HepG2 (cell line): Measurements from ENCODE around the gene TACC2. TPM values are rescaled to one million over a fixed set of nuclear protein-coding genes. Genes with fewer than 3 reads are reported as not detected.
A peak's percentile ranks its signal among the peaks of the same experiment; 100 is the strongest.

Experiments
- ATF7 ChIP-seq, 2 experiments: fragments of 450-650 bp in 1 of 2; sonication (generic) in 1 of 2; formaldehyde crosslinking in 1 of 2; IDR thresholded peaks; 2 replicates each; pipeline versions ENCODE4 v1.4.0 to v1.6.1; 2016 to 2020; ENCODE audit warnings: antibody characterized with exemption in 1 of 2, mild to moderate bottlenecking in 1 of 2, missing genetic modification reagents in 1 of 2
- GATAD2A ChIP-seq: IDR thresholded peaks from 2 replicates; pipeline ENCODE4 v1.6.1; 2016
- HNF4A ChIP-seq: sonication (generic); formaldehyde crosslinking; IDR thresholded peaks from 2 replicates; pipeline ENCODE4 v1.4.0; 2020; ENCODE audit warnings: missing genetic modification reagents
- HOXA7 ChIP-seq: sonication (generic); formaldehyde crosslinking; IDR thresholded peaks from 2 replicates; pipeline ENCODE4 v1.8.1; 2022; ENCODE audit warnings: mild to moderate bottlenecking, missing genetic modification reagents, moderate library complexity
- MAF1 ChIP-seq: sonication (generic); formaldehyde crosslinking; IDR thresholded peaks from 2 replicates; pipeline ENCODE4 v1.5.0; 2020; ENCODE audit warnings: missing genetic modification reagents, borderline replicate concordance
- MAFF ChIP-seq: IDR thresholded peaks from 2 replicates; pipeline ENCODE4 v1.6.1; 2011; ENCODE audit warnings: low read depth, low read length, improper control_type of control experiment
- MED1 ChIP-seq: sonication (generic); formaldehyde crosslinking; IDR thresholded peaks from 2 replicates; pipeline ENCODE4 v1.4.0; 2020; ENCODE audit warnings: missing genetic modification reagents
- NR2C2 ChIP-seq: sonication (generic); formaldehyde crosslinking; IDR thresholded peaks from 2 replicates; pipeline ENCODE4 v1.4.0; 2020; ENCODE audit warnings: missing genetic modification reagents, mild to moderate bottlenecking, moderate library complexity, borderline replicate concordance
- SRSF9 ChIP-seq: fragments of 200-400 bp; formaldehyde crosslinking; IDR thresholded peaks from 2 replicates; pipeline ENCODE4 v1.6.1; 2018; ENCODE audit warnings: borderline replicate concordance, mild to moderate bottlenecking, low read depth, low read length; ENCODE audit not compliant: insufficient read depth, poor library complexity, severe bottlenecking
- TBX3 ChIP-seq: fragments of 450-650 bp; IDR thresholded peaks from 2 replicates; pipeline ENCODE4 v1.6.1; 2017; ENCODE audit warnings: antibody characterized with exemption, mild to moderate bottlenecking, inconsistent platforms, borderline replicate concordance
- ZBTB14 ChIP-seq: sonication (generic); formaldehyde crosslinking; IDR thresholded peaks from 2 replicates; pipeline ENCODE4 v1.4.0; 2020; ENCODE audit warnings: missing genetic modification reagents
- ZBTB7A ChIP-seq: sonication (generic); formaldehyde crosslinking; IDR thresholded peaks from 2 replicates; pipeline ENCODE4 v1.8.0; 2022; ENCODE audit warnings: mild to moderate bottlenecking, missing genetic modification reagents
- ZNF264 ChIP-seq: sonication (generic); formaldehyde crosslinking; IDR thresholded peaks from 2 replicates; pipeline ENCODE4 v1.4.0; 2020; ENCODE audit warnings: missing genetic modification reagents
- ZSCAN25 ChIP-seq: sonication (generic); formaldehyde crosslinking; IDR thresholded peaks from 2 replicates; pipeline ENCODE4 v1.8.0; 2022; ENCODE audit warnings: mild to moderate bottlenecking, missing genetic modification reagents
- polyA plus RNA-seq, 8 experiments: library from polyadenylated mRNA; depleted of rRNA in 3 of 8; stranded (reverse) in 7 of 8; unstranded in 1 of 8; fragments of >200 nt; fragmentation: Illumina TruSeq in 4 of 8; extraction: Trizol in 4 of 8; gene quantifications; 2 replicates each; pipeline versions ENCODE4 v1.2.1 to v1.2.3, GENCODE V29; 2011 to 2016; ENCODE audit warnings: low read depth in 4 of 8, missing spikeins in 1 of 8, mixed read lengths in 1 of 8; ENCODE audit not compliant: insufficient read depth in 1 of 8
- total RNA-seq, 5 experiments: library from RNA; depleted of rRNA; stranded (reverse); fragments of >200 nt; fragmentation: Illumina TruSeq; extraction: Trizol; gene quantifications; 2 replicates each; pipeline ENCODE4 v1.2.3, GENCODE V29; 2016; ENCODE audit warnings: low read depth in 1 of 5
- TF ChIP-seq, protein P1 (sequence below): sonication (generic); formaldehyde crosslinking; IDR thresholded peaks from 2 replicates; pipeline ENCODE4 v1.4.0; 2020; ENCODE audit warnings: missing genetic modification reagents, borderline replicate concordance
- TF ChIP-seq, protein P2 (sequence below): sonication (generic); formaldehyde crosslinking; IDR thresholded peaks from 2 replicates; pipeline ENCODE4 v1.4.0; 2020; ENCODE audit warnings: missing genetic modification reagents, borderline replicate concordance
- TF ChIP-seq, protein P3 (sequence below): sonication (generic); formaldehyde crosslinking; IDR thresholded peaks from 2 replicates; pipeline ENCODE4 v1.8.1; 2023; ENCODE audit warnings: mild to moderate bottlenecking, missing genetic modification reagents
- TF ChIP-seq, protein P4 (sequence below): sonication (generic); formaldehyde crosslinking; IDR thresholded peaks from 2 replicates; pipeline ENCODE4 v1.8.0; 2022; ENCODE audit warnings: mild to moderate bottlenecking, missing genetic modification reagents

The TACC2 gene
- total and polyA plus RNA-seq, 2 of the 13 experiments (the other 11 are each of a cell fraction or from before 2014, with no cell fraction given) = 11.8 to 16.0 TPM

- TF ChIP-seq, protein P1, sequence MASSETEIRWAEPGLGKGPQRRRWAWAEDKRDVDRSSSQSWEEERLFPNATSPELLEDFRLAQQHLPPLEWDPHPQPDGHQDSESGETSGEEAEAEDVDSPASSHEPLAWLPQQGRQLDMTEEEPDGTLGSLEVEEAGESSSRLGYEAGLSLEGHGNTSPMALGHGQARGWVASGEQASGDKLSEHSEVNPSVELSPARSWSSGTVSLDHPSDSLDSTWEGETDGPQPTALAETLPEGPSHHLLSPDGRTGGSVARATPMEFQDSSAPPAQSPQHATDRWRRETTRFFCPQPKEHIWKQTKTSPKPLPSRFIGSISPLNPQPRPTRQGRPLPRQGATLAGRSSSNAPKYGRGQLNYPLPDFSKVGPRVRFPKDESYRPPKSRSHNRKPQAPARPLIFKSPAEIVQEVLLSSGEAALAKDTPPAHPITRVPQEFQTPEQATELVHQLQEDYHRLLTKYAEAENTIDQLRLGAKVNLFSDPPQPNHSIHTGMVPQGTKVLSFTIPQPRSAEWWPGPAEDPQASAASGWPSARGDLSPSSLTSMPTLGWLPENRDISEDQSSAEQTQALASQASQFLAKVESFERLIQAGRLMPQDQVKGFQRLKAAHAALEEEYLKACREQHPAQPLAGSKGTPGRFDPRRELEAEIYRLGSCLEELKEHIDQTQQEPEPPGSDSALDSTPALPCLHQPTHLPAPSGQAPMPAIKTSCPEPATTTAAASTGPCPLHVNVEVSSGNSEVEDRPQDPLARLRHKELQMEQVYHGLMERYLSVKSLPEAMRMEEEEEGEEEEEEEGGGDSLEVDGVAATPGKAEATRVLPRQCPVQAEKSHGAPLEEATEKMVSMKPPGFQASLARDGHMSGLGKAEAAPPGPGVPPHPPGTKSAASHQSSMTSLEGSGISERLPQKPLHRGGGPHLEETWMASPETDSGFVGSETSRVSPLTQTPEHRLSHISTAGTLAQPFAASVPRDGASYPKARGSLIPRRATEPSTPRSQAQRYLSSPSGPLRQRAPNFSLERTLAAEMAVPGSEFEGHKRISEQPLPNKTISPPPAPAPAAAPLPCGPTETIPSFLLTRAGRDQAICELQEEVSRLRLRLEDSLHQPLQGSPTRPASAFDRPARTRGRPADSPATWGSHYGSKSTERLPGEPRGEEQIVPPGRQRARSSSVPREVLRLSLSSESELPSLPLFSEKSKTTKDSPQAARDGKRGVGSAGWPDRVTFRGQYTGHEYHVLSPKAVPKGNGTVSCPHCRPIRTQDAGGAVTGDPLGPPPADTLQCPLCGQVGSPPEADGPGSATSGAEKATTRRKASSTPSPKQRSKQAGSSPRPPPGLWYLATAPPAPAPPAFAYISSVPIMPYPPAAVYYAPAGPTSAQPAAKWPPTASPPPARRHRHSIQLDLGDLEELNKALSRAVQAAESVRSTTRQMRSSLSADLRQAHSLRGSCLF (CRISPR knock-in tag) = no peak
- peak; percentile 65 for TF ChIP-seq GATAD2A (CRISPR knock-in tag)
- no peak for TF ChIP-seq SRSF9
- no peak for TF ChIP-seq MAF1
- no peak for TF ChIP-seq ZSCAN25 (CRISPR knock-in tag)
- no peak for TF ChIP-seq TBX3
- TF ChIP-seq HOXA7 (CRISPR knock-in tag) = no peak
- peak; percentile 23; the same call in 1 of the 2 replicates for TF ChIP-seq HNF4A
- no peak for TF ChIP-seq ZNF264 (CRISPR knock-in tag)
- TF ChIP-seq MED1 (CRISPR knock-in tag) = peak; percentile 3; the same call in 1 of the 2 replicates
- no peak for TF ChIP-seq ZBTB7A (CRISPR knock-in tag)
- TF ChIP-seq, protein P2, sequence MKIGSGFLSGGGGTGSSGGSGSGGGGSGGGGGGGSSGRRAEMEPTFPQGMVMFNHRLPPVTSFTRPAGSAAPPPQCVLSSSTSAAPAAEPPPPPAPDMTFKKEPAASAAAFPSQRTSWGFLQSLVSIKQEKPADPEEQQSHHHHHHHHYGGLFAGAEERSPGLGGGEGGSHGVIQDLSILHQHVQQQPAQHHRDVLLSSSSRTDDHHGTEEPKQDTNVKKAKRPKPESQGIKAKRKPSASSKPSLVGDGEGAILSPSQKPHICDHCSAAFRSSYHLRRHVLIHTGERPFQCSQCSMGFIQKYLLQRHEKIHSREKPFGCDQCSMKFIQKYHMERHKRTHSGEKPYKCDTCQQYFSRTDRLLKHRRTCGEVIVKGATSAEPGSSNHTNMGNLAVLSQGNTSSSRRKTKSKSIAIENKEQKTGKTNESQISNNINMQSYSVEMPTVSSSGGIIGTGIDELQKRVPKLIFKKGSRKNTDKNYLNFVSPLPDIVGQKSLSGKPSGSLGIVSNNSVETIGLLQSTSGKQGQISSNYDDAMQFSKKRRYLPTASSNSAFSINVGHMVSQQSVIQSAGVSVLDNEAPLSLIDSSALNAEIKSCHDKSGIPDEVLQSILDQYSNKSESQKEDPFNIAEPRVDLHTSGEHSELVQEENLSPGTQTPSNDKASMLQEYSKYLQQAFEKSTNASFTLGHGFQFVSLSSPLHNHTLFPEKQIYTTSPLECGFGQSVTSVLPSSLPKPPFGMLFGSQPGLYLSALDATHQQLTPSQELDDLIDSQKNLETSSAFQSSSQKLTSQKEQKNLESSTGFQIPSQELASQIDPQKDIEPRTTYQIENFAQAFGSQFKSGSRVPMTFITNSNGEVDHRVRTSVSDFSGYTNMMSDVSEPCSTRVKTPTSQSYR = peak; percentile 55; the same call in 1 of the 2 replicates
- TF ChIP-seq, protein P3, sequence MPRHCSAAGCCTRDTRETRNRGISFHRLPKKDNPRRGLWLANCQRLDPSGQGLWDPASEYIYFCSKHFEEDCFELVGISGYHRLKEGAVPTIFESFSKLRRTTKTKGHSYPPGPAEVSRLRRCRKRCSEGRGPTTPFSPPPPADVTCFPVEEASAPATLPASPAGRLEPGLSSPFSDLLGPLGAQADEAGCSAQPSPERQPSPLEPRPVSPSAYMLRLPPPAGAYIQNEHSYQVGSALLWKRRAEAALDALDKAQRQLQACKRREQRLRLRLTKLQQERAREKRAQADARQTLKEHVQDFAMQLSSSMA (CRISPR knock-in tag) = no peak
- no peak for TF ChIP-seq NR2C2
- TF ChIP-seq, protein P4, sequence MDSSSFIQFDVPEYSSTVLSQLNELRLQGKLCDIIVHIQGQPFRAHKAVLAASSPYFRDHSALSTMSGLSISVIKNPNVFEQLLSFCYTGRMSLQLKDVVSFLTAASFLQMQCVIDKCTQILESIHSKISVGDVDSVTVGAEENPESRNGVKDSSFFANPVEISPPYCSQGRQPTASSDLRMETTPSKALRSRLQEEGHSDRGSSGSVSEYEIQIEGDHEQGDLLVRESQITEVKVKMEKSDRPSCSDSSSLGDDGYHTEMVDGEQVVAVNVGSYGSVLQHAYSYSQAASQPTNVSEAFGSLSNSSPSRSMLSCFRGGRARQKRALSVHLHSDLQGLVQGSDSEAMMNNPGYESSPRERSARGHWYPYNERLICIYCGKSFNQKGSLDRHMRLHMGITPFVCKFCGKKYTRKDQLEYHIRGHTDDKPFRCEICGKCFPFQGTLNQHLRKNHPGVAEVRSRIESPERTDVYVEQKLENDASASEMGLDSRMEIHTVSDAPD (CRISPR knock-in tag) = no peak
- TF ChIP-seq ATF7 (IDR thresholded peaks at IDR 0.05) = no peak
- no peak for TF ChIP-seq ATF7 (CRISPR knock-in tag; IDR thresholded peaks at IDR 0.05)
- TF ChIP-seq MAFF = no peak
- no peak for TF ChIP-seq ZBTB14
Measured at GRCh38 chr10:122301055-122301810, 312.3 kb downstream of the TACC2 start (continued).
